ENCODE data around the gene MCRIP2.
"Not testable (repeated sequence)": the region's sequence is repeated elsewhere in the genome, so short reads cannot be mapped to it uniquely, and the experiment has no call there.

The MCRIP2 gene

DNA sequence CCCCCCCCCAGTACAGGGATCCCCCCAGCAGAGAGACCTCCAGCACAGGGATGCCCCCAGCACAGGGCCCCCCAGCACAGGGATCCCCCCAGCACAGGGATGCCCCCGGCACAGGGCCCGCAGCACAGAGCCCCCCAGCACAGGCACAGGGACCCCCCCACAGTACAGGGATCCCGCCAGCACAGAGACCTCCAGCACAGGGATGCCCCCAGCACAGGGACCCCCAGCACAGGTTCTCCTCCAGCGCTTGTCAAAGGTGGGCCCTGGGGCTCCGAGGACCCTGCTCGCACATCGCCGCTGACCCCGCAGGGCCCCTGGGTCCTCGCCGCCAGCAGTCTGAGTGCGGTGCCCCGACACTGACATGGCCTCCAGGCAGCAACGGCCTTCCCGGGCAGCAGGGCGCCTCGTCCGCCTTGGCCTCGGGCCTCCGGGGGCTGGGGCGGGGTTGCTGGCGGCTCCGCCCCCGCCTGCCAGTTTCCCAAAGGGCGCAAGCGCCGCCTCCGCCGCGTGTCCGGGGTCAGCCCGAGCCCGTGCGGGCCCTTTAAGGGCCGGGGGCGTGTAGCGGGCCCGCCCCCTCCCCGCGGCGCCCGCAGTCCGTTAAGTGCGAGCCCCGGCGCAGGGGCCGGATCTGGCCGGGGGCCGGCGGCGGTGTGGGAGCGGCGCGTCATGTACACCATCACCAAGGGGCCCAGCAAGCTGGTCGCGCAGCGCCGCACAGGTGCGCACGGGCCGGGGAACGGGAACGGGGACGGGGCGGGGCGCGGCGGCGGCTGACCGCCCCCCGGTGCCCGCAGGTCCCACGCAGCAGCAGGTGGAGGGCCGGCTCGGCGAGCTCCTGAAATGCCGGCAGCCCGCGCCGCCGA, at the start of gene MCRIP2:
Gene MCRIP2, plus strand, starts transcription at position 503 of the 863 bp plus-strand sequence. Its CDS starts 164 bp downstream, at position 667.
- DNase-seq, result peak; percentile 62

- no peak for DNase-seq
Observed at GRCh38 chr16:591892-592517, 49.6 kb upstream of the MCRIP2 start.

DNA sequence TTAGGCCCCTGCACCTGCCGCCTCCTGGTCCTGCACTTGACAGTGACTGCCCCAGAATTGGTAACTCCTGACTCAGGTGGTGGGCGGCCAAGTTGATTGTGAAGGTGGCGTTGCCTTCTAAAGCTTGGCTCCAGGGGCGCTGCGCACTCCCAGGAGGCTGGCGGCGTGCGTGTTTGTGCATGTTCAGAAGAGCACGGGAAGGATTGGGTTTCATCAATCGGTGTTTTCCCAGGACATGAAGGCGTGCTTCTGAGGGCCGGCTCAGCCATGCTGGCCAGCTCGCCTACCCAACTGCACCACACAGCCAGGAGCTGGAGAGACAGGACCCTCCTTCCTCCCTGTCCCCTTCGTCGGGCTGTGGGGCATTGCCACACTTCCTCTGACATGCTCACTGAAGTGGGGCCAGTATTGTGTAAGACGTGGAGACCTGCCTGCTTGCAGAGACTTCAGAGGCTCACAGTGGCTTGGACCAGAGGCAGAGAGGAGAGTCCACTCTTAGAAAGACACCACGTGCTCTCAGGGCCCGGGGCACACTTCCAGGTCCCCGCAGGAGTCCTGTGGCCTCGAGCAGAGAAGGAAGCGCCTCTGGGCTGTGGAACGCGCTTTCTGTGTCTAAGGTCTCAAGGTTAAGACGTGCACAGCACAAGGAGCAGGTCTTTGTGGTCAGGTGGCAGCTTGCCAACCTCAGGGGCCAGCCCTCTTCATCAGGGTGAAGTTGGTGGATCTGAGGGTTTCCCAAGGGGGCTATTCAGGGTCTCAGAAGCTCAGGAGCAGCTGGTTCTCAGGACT, 48.9 kb upstream of the MCRIP2 start:
- DNase-seq, result no peak

DNA sequence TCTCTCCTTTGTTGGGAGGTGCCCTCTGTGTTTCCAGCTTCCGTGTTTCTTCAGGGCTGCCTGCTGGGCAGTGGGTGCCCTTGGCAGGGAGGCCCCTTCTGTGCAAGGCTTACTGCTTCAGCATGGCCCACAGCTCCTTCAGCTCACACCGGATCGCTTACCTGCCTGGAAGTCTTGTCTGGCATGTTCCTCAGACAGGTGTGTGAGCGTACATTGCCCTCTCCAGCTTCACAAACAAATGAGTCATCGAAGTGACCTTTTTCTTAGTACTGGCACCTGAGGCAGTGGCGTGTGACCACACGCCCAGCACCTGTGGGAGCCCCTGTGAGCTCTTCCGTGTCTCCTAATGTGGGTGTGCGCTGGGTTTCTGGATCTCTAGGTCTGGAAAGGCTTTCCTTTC, 48.2 kb upstream of the MCRIP2 start:
- DNase-seq, result no peak

- no peak for DNase-seq
Observed at GRCh38 chr16:593807-594206, 47.8 kb upstream of the MCRIP2 start.

- DNase-seq, result no peak
Observed at GRCh38 chr16:595094-595528, 46.5 kb upstream of the MCRIP2 start.

DNA sequence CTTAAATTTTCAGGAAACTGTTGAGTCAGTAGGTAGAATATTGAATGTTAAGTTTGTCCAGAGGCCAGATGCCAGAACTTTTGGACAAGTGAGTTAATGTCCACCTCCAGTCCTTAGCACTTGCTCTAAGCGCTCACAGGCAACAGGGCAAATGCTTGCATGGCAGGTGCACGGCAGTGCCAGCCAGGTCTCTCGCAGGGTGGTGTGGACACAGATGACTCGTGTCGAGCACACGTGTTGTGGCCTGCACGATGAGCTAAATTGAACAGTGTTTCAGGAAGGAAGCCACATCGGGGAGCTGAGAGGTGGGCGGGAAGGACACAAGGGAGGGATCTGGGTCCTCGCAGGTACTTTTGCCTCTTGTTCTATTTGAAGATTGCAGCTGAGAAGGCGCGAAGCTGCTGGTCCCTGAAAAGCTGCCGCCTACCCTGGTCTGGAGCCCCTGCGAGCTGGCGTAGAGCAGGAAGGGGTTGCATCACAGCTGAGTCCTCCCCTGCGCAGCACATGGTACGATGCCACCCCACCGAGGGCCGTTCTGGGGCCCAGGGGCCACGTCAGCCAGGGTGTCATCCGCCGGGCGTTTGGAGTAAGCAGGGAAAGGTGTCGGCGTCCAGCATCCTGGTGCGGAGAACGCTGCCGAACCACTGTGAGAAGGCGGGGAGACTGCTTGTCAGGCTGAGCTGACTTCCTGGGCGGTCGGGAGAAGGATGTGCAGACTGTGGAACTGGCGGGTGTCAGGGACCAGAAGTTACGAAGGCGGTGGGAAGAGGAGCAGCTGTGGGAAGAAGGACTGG, 45.5 kb upstream of the MCRIP2 start:
- DNase-seq, result no peak

DNA sequence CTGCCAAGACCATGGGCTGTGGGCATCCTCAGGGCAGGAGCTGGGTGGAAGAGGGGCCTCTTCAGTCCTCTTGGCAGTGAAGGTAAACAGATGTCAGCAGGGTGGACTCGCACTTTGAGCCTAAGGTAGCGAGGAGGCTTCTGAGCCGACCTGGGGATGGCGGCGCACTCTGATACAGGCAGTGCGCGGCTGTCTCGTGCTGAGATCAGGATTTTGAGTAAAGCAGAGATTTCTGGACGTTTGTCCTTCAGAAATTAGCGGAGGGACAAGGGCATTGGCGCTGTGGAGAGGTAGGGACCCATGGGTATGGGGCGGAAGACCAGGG, 44.9 kb upstream of the MCRIP2 start:
- no peak for DNase-seq

DNA sequence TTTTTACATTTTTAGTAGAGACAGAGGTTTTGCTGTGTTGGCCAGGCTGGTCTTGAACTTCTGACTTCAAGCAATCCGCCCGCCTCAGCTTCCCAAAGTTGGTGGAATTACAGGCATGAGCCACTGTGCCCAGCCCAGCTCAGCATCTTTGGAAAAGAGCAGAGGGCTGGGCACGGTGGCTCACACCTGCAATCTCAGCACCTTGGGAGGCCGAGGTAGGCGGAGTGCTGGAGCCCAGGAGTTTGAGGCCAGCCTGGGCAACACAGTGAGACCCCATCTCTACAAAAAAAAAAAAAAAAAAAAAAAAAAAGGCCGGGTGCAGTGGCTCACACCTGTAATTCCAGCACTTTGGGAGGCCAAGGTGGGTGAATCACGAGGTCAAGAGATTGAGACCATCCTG, 44.0 kb upstream of the MCRIP2 start:
- DNase-seq, result not testable (repeated sequence)

GRCh38 chr16:598823-599739, 42.5 kb upstream of the MCRIP2 start:
- no peak for DNase-seq

DNA sequence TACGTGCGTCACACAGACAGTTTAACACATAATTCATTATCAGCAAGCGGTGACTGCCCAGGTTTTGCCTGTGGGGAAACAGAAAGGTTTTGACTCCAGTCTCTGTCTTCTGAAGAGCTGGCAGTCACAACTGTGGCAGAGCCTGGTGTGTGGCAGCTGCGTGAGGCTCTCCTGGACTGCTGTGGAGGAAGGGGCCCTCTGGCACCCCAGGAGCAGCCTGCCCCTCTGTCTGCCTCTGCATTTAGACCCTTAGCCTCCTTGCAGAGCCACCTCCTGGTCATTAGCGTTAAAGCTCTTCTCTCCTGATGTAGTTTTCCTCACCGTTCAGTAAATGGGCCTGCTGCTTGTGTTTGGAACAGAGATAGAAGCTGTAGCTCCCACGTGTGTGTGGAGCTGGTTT, 40.8 kb upstream of the MCRIP2 start:
- DNase-seq, result no peak

GRCh38 chr16:603933-604332, 37.7 kb upstream of the MCRIP2 start:
- DNase-seq, result no peak

GRCh38 chr16:606656-607307, 34.8 kb upstream of the MCRIP2 start:
- no peak for DNase-seq

GRCh38 chr16:608019-608418, 33.6 kb upstream of the MCRIP2 start:
- no peak for DNase-seq

- DNase-seq, result no peak
Observed at GRCh38 chr16:609316-609715, 32.3 kb upstream of the MCRIP2 start.

DNA sequence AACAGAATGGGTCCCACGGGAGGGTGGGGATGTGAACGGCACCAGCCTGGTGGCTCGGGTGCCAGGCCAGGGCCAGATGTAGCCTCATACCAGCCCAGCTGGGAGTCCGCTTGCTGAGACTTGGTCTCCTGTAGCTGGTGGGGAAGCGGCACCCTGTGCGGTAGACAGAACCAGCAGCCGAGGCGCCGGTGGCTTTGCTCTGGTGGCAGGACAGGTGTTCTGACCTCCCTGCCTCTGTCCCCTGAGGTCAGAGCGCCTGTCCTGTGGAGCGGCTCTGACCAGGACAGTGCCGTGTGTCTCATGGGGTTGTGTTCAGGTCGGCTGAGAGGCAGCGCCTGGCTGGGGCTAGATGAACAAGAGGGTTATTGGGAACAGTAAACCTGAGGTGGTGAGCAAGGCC, 31.6 kb upstream of the MCRIP2 start:
- no peak for DNase-seq

GRCh38 chr16:610513-611381, 30.9 kb upstream of the MCRIP2 start:
- no peak for DNase-seq

GRCh38 chr16:615122-615521, 26.5 kb upstream of the MCRIP2 start:
- DNase-seq, result no peak

DNA sequence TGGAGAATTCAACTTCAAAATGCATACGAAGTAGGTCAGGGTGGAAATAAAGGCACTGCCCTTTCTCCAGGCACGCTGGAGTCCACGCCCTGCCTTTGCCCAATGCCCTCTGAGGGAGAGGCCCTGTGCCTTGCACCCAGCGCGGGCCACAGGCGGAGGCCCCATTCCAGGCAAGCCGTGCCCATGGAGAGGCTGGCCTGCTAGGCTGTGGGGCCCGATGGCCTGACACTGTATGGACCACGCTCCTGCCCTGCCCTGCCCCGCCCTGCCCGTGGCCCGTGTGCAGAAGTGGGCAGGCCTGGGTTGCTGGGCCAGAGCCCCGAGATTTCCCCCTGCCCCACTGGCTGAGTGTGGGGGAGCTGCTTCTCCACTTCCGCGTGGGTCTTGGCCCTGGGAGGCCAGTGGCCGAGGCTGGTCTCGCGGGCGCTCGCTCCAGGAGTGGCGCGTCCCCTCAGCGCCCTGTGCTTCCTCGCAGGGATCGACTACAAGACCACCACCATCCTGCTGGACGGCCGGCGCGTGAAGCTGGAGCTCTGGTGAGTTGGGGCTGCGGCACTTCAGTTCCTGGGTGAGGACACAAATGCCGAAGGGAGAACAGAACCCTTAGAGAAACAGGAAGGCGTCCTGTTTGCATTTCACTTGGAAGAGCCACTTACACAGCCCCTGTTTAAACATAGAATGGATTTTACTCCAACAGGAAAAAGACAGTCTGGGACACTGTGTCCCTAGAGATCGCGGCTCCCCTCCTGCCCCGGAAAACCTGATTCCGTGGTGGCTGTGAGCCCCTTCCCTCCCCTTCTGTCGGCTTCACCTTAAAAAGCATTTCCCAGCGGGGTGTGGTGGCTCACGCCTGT, 24.7 kb upstream of the MCRIP2 start:
- DNase-seq, result no peak

Data from kidney glomerular epithelial cell (primary cell).